GM12878 (cell line): Measurements from ENCODE around the gene OR1I1.

Source experiments
- POLR2A ChIP-seq: IDR thresholded peaks from 2 replicates; pipeline ENCODE4 v1.6.1; 2011; ENCODE audit warnings: low read depth, mild to moderate bottlenecking, low read length
- TF ChIP-seq, protein P1 (sequence below), 3 experiments: IDR thresholded peaks in 2 of 3; conservative IDR thresholded peaks in 1 of 3; 2 replicates each; pipeline ENCODE4 v1.5.1; 2011; ENCODE audit warnings: low read depth in 3 of 3, low read length in 3 of 3, mild to moderate bottlenecking in 3 of 3, control low read depth in 2 of 3, moderate library complexity in 2 of 3, inconsistent platforms in 1 of 3, mixed read lengths in 1 of 3; ENCODE audit not compliant: control insufficient read depth in 2 of 3, insufficient read depth in 1 of 3; ENCODE audit errors: extremely low read depth in 1 of 3
- TF ChIP-seq, protein P2 (sequence below): fragments of 450-650 bp; IDR thresholded peaks from 2 replicates; pipeline ENCODE4 v1.6.1; 2017; ENCODE audit warnings: mild to moderate bottlenecking

GRCh38 chr19:15142313-15142712 is 60.3 kb downstream of the OR1I1 start:
- TF ChIP-seq, protein P1, sequence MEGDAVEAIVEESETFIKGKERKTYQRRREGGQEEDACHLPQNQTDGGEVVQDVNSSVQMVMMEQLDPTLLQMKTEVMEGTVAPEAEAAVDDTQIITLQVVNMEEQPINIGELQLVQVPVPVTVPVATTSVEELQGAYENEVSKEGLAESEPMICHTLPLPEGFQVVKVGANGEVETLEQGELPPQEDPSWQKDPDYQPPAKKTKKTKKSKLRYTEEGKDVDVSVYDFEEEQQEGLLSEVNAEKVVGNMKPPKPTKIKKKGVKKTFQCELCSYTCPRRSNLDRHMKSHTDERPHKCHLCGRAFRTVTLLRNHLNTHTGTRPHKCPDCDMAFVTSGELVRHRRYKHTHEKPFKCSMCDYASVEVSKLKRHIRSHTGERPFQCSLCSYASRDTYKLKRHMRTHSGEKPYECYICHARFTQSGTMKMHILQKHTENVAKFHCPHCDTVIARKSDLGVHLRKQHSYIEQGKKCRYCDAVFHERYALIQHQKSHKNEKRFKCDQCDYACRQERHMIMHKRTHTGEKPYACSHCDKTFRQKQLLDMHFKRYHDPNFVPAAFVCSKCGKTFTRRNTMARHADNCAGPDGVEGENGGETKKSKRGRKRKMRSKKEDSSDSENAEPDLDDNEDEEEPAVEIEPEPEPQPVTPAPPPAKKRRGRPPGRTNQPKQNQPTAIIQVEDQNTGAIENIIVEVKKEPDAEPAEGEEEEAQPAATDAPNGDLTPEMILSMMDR (IDR thresholded peaks at IDR 0.05 in 2 of 3, conservative IDR thresholded peaks at IDR 0.05 in 1 of 3; ENCODE audit: control insufficient read depth in 2 of 3, extremely low read depth in 1 of 3, insufficient read depth in 1 of 3, low read depth in 3 of 3, low read length in 3 of 3), result no peak
- no peak for TF ChIP-seq POLR2A
- TF ChIP-seq, protein P2, sequence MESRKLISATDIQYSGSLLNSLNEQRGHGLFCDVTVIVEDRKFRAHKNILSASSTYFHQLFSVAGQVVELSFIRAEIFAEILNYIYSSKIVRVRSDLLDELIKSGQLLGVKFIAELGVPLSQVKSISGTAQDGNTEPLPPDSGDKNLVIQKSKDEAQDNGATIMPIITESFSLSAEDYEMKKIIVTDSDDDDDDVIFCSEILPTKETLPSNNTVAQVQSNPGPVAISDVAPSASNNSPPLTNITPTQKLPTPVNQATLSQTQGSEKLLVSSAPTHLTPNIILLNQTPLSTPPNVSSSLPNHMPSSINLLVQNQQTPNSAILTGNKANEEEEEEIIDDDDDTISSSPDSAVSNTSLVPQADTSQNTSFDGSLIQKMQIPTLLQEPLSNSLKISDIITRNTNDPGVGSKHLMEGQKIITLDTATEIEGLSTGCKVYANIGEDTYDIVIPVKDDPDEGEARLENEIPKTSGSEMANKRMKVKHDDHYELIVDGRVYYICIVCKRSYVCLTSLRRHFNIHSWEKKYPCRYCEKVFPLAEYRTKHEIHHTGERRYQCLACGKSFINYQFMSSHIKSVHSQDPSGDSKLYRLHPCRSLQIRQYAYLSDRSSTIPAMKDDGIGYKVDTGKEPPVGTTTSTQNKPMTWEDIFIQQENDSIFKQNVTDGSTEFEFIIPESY, result no peak
